C4-2B (cell line): ENCODE results near the gene SYT2.

Source experiments
- H3K27ac ChIP-seq: fragments of 450-650 bp; 2 replicates; pipeline ENCODE4 v1.5.1; 2017
- CTCF ChIP-seq: fragments of 450-650 bp; conservative IDR thresholded peaks from 2 replicates; pipeline ENCODE4 v1.5.1; 2017; ENCODE audit warnings: mild to moderate bottlenecking
- ZFX ChIP-seq: fragments of 450-650 bp; IDR thresholded peaks from 2 replicates; pipeline ENCODE4 v1.6.1; 2017

SYT2 gene

DNA sequence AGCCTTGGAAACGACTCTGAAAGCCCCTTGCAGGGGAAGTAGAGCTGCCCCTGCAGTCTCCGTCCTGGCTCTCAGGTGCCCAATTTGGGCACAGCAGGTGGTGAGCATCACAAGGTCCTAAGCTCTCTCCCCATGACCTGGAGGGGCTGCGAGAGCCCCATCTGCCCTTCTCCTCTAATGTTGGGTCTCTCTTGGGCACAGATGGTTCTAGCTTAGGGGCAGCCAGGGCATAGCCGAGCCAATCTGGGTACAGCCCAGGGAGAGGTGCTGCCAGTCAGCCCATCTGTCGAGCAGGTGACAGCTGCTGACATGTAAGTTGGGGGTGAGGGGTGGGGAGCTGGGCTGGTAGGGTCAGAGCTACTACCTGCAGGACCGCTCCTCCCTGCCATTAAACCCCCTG lies 50.7 kb downstream of the SYT2 start:
- no peak for TF ChIP-seq ZFX
- no peak for TF ChIP-seq CTCF
- no peak overlapping the region for H3K27ac ChIP-seq

DNA sequence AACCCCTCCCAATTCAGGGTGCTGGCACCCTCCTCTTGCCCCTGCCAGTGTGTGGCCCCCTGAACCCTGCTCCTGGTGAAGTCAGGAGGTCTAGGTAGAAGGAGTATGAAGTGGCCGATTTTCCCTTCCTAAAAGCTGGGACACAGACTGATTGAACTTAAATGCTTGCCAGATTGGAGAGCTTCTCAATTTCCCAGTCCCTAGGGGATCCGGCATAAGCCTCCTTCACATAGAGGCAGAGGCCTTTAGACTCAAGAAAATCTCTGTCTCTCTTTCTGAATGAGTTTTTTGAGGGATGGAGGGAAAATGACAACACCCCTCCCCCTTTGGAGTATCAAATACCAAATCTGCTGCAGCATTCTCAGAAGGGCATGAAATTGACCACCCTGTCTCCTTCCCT lies 51.5 kb downstream of the SYT2 start:
- TF ChIP-seq CTCF = no peak
- H3K27ac ChIP-seq = no peak overlapping the region

GRCh38 chr1:202658251-202658759 lies 51.9 kb downstream of the SYT2 start:
- H3K27ac ChIP-seq = no peak overlapping the region
- TF ChIP-seq CTCF = no peak
- TF ChIP-seq ZFX = no peak

GRCh38 chr1:202656951-202657646 lies 53.2 kb downstream of the SYT2 start:
- TF ChIP-seq CTCF = no peak; the same call in 1 of the 2 replicates
- TF ChIP-seq ZFX = no peak

DNA sequence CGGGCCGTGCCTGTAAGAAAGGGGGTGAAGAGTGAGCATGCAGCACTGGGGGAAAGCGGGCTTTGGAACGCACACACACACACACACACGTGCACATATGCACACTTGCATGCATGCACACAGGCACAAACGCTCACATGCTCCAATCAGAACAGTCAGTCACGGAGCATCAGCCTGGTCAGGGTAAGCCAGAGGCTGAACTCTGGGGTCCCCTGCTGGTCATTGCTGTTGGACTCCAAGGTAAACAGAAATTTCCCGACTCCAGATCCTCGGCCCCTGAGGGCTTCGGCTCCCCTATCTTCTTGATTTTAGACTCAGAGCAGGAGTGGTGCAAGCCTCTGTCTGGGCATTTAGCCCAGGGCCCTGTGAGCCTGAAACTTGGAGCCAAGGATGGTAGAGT lies 54.2 kb downstream of the SYT2 start:
- no peak overlapping the region for H3K27ac ChIP-seq
- TF ChIP-seq ZFX (no peak), CTCF (no peak; the same call in 1 of the 2 replicates)

More at GRCh38 chr1:202656951-202657646, 53.2 kb downstream of the SYT2 start:
- H3K27ac ChIP-seq = no peak overlapping the region

GRCh38 chr1:202654079-202654478 lies 56.2 kb downstream of the SYT2 start:
- H3K27ac ChIP-seq = no peak overlapping the region
- TF ChIP-seq CTCF = no peak
- no peak for TF ChIP-seq ZFX

GRCh38 chr1:202649553-202650392 lies 60.5 kb downstream of the SYT2 start:
- no peak for TF ChIP-seq ZFX
- TF ChIP-seq CTCF = no peak
- no peak overlapping the region for H3K27ac ChIP-seq
